Right cardiac atrium (tissue), 5 donors: ENCODE measurements around the gene FHAD1. TPM values are rescaled to one million over a fixed set of nuclear protein-coding genes. Genes with fewer than 3 reads are reported as not detected.

Experiments
- ATAC-seq, 2 donors: fragments of 200-7000 bp; cut with Tn5 transposase; one replicate each; pipeline versions ENCODE4 v1.8.0 to v1.9.1; 2020; ENCODE audit warnings: moderate library complexity in 2 of 2, mild to moderate bottlenecking in 1 of 2
- DNase-seq, 3 donors: peaks; one replicate each; pipeline ENCODE4 v3.0.0-alpha.2; 2020
- H3K27ac ChIP-seq: one replicate; pipeline ENCODE4 v1.5.1; 2013; ENCODE audit warnings: mild to moderate bottlenecking, low read length, control low read depth, moderate library complexity
- H3K27me3 ChIP-seq: one replicate; pipeline ENCODE4 v1.6.1; 2013; ENCODE audit not compliant: control insufficient read depth, insufficient read depth
- H3K4me1 ChIP-seq: one replicate; pipeline ENCODE4 v1.6.1; 2013; ENCODE audit warnings: low read length; ENCODE audit not compliant: control insufficient read depth, insufficient read depth
- H3K4me3 ChIP-seq: one replicate; pipeline ENCODE4 v1.5.1; 2013; ENCODE audit warnings: low read length, control low read depth
- H3K9me3 ChIP-seq: one replicate; pipeline ENCODE4 v1.6.1; 2013; ENCODE audit warnings: low read length; ENCODE audit not compliant: control insufficient read depth
- WGBS: extraction: QIAGEN DNeasy Blood & Tissue Kit; methylation state at CpG from one replicate; pipeline ENCODE4 v1.1.7; 2013; 5-methylcytosine and 5-hydroxymethylcytosine counted together
- intact Hi-C, 4 donors: fragments of 100-400 bp; cut with DNase I; formaldehyde crosslinking; loops; one replicate each; pipeline versions ENCODE4 v1.11.0 to v1.14.0; 2022 to 2023
- polyA plus RNA-seq: library from polyadenylated mRNA; stranded (reverse); fragments of 200-250 nt; gene quantifications from one replicate; pipeline ENCODE4 v1.2.3, GENCODE V29; 2013
- total RNA-seq, 4 donors: library from RNA; stranded (reverse); fragmentation: NEBNext Ultra II Directional; extraction: Animal tissue kit (Norgen Biotek cat#: 25700); gene quantifications; one replicate each; pipeline ENCODE4 v1.2.1, GENCODE V29; 2021
- donor health status: healthy with polysubstance abuse.
- donor health status: DM: no; HTN: yes; CAD: no.
- donor health status: DM: no; HTN: no; CAD: no.
- donor health status: DM: no; HTN: yes; CAD: no; lungs with severe emphysema.
- donor health status: DM: yes; HTN: yes; CAD: no.

Gene FHAD1
- total and polyA plus RNA-seq, 5 donors: 0.06 to 1.0 (median 0.17) TPM; not detected in 1

DNA sequence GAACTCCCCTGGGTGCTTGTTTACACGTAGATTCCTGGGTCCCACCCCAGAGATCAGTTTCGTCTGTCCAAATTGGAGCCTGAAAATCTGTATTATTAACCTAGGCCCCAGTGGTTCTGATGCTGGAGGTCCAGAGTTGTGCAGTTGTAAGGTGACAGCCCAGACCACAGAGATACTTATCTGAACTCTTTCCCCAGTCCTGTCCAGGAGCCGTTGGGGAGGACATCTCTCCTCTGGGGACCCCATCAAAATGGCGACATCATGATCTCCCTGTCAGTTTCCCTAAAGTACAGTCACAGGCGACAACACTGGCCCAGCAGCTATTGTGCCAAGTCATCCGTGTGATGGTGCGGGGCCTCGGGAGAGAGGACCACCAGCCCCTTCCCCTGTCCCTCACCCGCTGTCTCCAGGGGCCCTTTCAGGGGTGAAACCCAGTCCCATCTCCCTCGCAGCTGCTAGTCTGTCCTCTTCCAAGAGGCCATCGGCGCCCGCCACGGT lies 161.9 kb downstream of the FHAD1 start:
- Histone ChIP-seq H3K27me3 (no peaks in the 10 kb centered on the region), H3K27ac (no peak overlapping the region), H3K9me3 (no peaks in the 10 kb centered on the region), H3K4me3 (peak overlapping the region; percentile 56), H3K4me1 (no peaks in the 10 kb centered on the region)
- intact Hi-C loops: no loop called here
- ATAC-seq: no peak
- DNase-seq: no peak
- WGBS: 37% methylated on average over 14 of the region's 14 CpGs

DNA sequence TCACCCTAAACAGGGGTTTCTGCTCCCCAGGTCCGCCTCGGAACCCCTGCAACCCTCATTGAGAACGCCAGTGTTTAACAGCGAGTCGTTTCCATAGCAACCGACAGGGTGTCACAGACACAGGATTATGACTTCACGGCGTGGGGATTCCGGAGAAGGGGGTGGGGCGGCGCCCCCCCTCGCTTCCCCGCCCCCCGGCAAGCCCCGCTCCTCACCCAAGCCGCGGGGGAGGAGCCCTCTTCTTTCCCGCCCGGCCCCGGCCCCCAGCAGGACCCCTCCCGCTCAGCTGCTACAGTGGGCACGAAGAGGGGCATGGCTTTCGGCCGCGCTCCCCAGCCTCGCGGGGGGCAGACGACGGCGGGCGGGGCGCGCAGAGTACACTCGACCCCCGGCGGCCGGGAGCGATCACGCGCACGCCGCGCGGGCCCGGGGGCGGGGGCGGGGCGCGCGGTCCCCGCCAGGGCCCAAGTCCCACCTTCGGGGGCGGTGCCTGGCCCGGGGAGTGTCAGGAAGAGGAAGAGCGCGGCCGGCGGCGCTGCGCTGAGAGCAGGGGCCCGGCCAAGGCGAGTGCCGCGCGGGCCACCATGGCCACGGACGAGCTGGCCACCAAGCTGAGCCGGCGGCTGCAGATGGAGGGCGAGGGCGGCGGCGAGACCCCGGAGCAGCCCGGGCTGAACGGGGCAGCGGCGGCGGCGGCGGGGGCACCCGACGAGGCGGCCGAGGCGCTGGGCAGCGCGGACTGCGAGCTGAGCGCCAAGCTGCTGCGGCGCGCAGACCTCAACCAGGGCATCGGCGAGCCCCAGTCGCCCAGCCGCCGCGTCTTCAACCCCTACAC lies 162.6 kb downstream of the FHAD1 start, which contains the start of gene EFHD2:
Gene EFHD2, plus strand, starts transcription at position 501 of the 835 bp plus-strand sequence. Its CDS starts 84 bp downstream, at position 585.
- ATAC-seq (peak; percentile 84 to 89), DNase-seq (peak; percentile 87 to 95 (median 93))
- Histone ChIP-seq H3K4me1 (no peaks in the 10 kb centered on the region), H3K4me3 (peak within 1 kb of the TSS; percentile 56), H3K27me3 (no peaks in the 10 kb centered on the region), H3K9me3 (no peaks in the 10 kb centered on the region), H3K27ac (no peak within 1 kb of the TSS)
- intact Hi-C loops: no loop called here
- WGBS: 1% methylated on average over 99 of the region's 99 CpGs

DNA sequence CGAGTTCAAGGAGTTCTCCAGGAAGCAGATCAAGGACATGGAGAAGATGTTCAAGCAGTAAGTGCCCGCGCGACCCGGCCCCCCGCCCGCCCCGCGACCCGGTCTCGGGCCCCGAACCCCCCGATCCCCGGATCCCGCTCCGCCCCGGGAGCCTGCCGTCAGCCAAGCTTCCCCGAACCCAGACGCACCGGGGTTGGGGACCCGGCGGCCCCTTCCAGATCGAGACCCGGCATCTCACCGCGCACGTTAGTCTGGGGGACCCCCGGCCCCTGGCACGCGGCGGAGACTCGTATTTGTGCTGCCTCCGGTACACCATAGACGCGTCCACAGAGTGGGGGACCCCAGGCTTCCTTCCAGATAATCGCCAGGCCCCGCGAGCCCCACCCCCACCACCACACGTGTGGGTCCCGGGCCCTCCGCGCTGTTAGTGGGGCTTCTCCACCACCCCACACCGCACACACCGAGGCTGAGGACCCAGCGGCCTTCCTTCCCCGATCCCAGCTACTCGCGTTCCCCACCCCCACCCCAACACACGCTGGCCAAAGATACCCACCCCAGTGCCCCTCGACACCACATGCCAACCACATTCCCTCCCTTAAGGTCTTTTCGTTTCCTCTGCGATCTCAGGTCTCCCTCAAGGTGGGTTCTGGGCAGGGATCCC lies 163.3 kb downstream of the FHAD1 start:
- H3K27ac ChIP-seq: no peak overlapping the region
- DNase-seq: peak in 1 of 3 donors; percentile 30
- 3% methylated on average over 53 of the region's 53 CpGs for WGBS
- no peak for ATAC-seq
- intact Hi-C loops: no loop called here
- H3K4me3 ChIP-seq: peak overlapping the region; percentile 56
- H3K27me3 ChIP-seq: no peaks in the 10 kb centered on the region
- no peaks in the 10 kb centered on the region for H3K9me3 ChIP-seq
- no peaks in the 10 kb centered on the region for H3K4me1 ChIP-seq

DNA sequence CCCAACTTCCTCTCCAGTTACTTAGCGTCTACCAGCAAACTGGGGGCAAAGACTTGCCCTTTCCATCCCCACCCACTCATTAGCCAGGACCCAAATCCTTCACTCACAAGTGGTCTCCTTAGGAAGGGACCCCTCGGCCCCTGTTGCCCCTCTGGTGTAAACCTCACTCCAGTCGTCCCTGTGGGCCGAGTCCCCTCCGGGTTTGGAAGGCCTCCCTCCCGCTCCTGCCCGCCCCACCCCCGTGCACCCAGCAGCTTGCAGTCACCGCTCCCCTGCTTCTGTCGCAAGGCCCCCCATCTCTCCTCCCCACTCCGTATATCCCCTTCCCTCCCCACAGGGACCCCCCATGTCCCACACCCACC lies 163.8 kb downstream of the FHAD1 start:
- intact Hi-C loops: no loop called here
- Histone ChIP-seq H3K9me3 (no peaks in the 10 kb centered on the region), H3K27ac (no peak overlapping the region), H3K4me3 (peak overlapping the region; percentile 56), H3K27me3 (no peaks in the 10 kb centered on the region), H3K4me1 (peaks cover 2% of the 10 kb centered on the region)
- DNase-seq (no peak), ATAC-seq (no peak)
- 56% methylated on average over 11 of the region's 11 CpGs for whole genome bisulfite sequencing

DNA sequence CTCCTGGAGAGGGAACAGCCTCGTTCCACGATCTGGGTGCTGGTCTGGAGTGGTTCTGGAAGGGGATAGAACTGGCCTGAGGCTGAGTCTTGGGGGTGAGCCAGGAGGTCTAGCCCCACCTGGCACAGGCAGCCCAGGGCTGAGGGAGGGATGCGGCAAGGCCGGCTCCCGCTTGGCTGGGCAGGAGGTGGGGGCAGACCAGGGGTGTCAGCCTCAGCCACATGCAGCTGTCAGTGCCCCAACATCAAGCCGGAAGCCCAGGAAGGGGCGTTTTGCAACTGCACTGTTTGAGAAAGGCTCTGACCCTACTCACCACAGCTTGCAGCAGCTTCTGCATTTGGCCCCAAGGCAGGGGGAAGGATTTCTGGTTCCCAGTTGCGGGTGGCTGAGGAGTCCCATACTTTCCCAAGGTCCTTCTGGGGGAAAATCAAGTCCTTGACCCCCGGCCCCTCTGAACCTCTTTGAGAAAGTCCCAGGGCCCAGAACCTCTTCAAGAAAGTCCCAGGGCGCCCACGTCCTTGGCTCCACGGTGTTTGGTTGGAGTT lies 164.6 kb downstream of the FHAD1 start:
- Histone ChIP-seq H3K9me3 (no peaks in the 10 kb centered on the region), H3K4me1 (peaks cover 4% of the 10 kb centered on the region), H3K27me3 (no peaks in the 10 kb centered on the region), H3K27ac (no peak overlapping the region), H3K4me3 (no peak overlapping the region)
- 67% methylated on average over 12 of the region's 12 CpGs for WGBS
- ATAC-seq: no peak
- intact Hi-C loops: no loop called here
- peak; percentile 43 to 80 (median 79) for DNase-seq

DNA sequence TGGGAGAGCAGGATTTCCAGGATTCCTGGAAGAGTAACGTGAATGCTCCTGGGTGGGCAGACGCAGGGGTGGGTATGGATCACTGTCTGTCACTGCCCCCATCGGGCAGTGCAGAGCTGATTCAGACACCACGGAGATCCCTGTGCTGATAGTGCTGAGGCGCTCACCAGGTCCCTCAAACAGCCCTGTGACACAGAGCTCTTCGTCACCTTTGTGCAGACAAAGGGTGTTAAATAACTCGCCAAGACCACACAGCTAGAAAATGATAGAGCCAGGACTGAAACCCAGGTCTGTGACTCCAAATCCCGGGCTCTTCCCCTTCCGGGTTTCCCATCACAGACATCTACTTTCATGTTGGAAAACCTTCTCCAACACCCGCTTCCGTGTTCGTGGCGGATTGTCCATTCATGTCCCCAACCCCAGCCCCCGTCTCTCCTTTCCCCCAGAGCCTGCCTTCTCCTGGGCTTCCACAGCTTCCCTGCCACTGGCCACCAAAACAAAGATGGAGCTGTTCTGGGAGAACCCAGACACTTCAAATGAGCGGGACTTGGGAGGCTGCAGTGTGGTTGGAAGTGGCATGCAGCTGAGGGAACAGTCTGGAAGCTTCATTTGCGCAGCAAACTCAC lies 165.3 kb downstream of the FHAD1 start:
- 82% methylated on average over 16 of the region's 16 CpGs for WGBS
- no peak overlapping the region for H3K27ac ChIP-seq

DNA sequence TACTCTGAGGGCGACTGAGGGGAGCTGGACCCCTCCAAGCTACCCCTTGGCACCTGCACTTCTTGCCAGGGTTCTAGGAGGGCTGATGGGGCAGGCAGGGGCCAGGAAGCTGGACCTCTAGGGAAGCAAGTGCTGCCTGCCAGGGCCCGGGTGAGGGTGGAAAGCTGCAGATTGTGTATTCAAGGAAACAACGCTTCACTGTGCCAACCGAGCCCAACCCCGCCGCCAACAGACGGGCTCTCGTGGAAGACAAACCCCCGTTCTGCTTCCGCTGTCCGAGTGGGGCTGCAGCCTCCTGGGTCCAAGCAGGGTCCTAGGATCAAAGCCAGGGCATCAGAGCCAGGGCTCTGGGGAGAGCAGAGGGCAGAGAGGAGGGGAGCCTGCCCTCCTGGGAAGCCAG lies 165.8 kb downstream of the FHAD1 start:
- intact Hi-C loops: no loop called here
- Histone ChIP-seq H3K4me3 (no peak overlapping the region), H3K27ac (no peak overlapping the region), H3K4me1 (peaks cover 4% of the 10 kb centered on the region), H3K27me3 (no peaks in the 10 kb centered on the region), H3K9me3 (no peaks in the 10 kb centered on the region)
- no peak for DNase-seq
- 71% methylated on average over 11 of the region's 11 CpGs for WGBS
- no peak for ATAC-seq

More for the DNA sequence above, 165.3 kb downstream of the FHAD1 start:
- Histone ChIP-seq H3K9me3 (no peaks in the 10 kb centered on the region), H3K27me3 (no peaks in the 10 kb centered on the region), H3K4me1 (peaks cover 4% of the 10 kb centered on the region), H3K4me3 (no peak overlapping the region)
- intact Hi-C loops: no loop called here
- DNase-seq (no peak), ATAC-seq (no peak)

DNA sequence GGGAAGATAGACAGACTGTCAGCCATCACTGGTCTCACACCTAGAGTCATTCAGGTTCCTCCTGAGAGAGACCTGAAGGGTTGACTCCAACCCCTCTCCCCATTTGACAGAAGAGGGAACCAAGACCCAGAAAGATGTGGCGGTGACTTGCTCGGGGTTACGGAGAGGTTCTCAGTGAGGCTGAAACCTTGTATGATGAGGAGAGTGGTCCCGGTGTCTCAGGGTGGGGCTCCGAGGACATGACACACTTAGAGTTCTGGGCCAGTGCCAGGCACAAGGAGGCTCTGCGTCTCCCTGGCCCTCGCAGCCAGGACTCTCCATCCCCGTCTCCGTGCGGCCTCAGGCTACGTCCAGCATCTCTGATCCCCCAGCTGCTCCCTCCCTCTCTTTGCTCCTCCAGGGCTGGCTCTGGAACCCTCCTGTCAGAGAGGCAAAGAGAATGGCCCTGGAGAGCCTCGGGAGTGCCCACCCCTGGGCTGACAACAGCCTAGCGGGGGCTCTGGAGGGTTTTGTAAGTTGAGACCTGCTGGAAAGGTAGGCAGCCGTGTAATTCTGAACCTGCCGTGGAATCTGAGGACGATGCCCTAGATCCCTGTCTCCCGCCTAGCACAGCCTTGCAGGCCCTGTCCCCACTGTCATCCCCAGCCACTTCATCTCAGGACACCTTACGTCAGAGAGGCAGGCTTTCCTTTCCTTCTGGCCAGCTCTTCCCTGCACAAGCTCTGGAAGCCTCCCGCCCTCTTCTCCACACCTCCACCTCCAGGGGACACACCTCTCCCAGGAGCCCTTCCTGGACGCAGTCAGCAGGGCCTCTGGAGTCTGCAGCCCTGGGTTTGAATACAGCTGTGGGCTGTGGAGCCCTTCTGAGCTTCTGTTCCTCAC lies 166.8 kb downstream of the FHAD1 start:
- DNase-seq (no peak), ATAC-seq (no peak)
- H3K4me1 ChIP-seq: peaks cover 4% of the 10 kb centered on the region
- no peaks in the 10 kb centered on the region for H3K9me3 ChIP-seq
- intact Hi-C loops: no loop called here
- H3K27ac ChIP-seq: no peak overlapping the region
- no peaks in the 10 kb centered on the region for H3K27me3 ChIP-seq
- 90% methylated on average over 20 of the region's 20 CpGs for WGBS
- no peak overlapping the region for H3K4me3 ChIP-seq

DNA sequence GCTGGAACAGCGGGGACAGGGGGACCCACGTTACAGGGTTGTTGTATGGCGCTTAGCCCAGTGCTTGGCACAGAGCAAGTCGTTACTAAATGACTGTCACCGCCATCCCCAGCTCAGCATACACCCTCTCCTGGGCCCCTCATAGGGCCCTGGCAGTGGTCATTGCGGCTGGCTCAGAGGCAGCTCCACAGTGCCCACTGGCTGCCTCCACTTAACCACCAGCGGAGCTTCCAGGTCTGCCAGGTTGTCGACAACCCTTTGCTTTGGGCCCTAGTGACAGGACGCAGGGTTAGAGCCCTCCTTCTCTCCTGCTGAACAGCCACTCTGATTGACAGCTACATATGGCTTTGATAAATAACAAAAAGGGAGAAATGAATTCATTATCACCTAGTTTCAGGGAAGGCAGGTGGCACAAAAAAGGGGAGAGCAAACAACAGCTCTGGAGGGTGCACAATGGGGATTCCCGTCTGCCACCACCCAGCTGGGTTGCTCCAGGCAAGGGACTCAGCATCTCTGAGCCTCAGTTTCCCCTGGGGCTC lies 167.5 kb downstream of the FHAD1 start:
- H3K4me1 ChIP-seq: peaks cover 4% of the 10 kb centered on the region
- no peaks in the 10 kb centered on the region for H3K9me3 ChIP-seq
- no peaks in the 10 kb centered on the region for H3K27me3 ChIP-seq
- no peak overlapping the region for H3K27ac ChIP-seq
- no peak for DNase-seq
- ATAC-seq: no peak
- no peak overlapping the region for H3K4me3 ChIP-seq
- intact Hi-C loops: no loop called here
- WGBS: 86% methylated on average over 10 of the region's 10 CpGs
